Upper lobe of left lung (tissue), 6 donors: Measurements from ENCODE around the gene ZNF385B. TPM values are rescaled to one million over a fixed set of nuclear protein-coding genes. Genes with fewer than 3 reads are reported as not detected.

Source experiments
- ATAC-seq, 2 donors: fragments of 200-7000 bp; cut with Tn5 transposase; one replicate each; pipeline ENCODE4 v1.9.1; 2022; ENCODE audit warnings: mild to moderate bottlenecking in 2 of 2, moderate library complexity in 2 of 2; ENCODE audit not compliant: low FRiP score in 2 of 2
- DNase-seq, 2 donors: peaks; one replicate each; pipeline ENCODE4 v3.0.0-alpha.2; 2019 to 2020
- H3K27ac ChIP-seq, 4 donors: fragments of 200-600 bp; sonication (generic); one replicate each; pipeline ENCODE4 v1.5.1; 2016 to 2019
- H3K27me3 ChIP-seq, 4 donors: fragments of 200-600 bp; sonication (generic); one replicate each; pipeline ENCODE4 v1.5.1; 2017 to 2019
- H3K36me3 ChIP-seq, 4 donors: fragments of 200-600 bp; sonication (generic); one replicate each; pipeline ENCODE4 v1.5.1; 2016 to 2019
- H3K4me1 ChIP-seq, 4 donors: fragments of 200-600 bp; sonication (generic); one replicate each; pipeline ENCODE4 v1.5.1; 2018 to 2019
- H3K4me3 ChIP-seq, 4 donors: fragments of 200-600 bp; sonication (generic); one replicate each; pipeline ENCODE4 v1.5.1; 2017 to 2019; ENCODE audit warnings: mild to moderate bottlenecking in 2 of 4, moderate library complexity in 1 of 4
- H3K9me3 ChIP-seq, 4 donors: fragments of 200-600 bp; sonication (generic); one replicate each; pipeline ENCODE4 v1.5.1; 2018 to 2019
- CTCF ChIP-seq, 6 experiments: fragments of 450-650 bp in 4 of 6; fragments of 200-600 bp in 2 of 6; sonication (generic) in 2 of 6; IDR thresholded peaks; one replicate each; pipeline ENCODE4 v1.5.1; 2016 to 2019; ENCODE audit warnings: antibody characterized with exemption in 6 of 6
- EP300 ChIP-seq, 4 donors: sonication (generic); formaldehyde crosslinking; IDR thresholded peaks; one replicate each; pipeline ENCODE4 v1.5.1; 2017; ENCODE audit warnings: antibody characterized with exemption in 4 of 4, control low read depth in 2 of 4
- POLR2A ChIP-seq, 4 donors: fragments of 450-650 bp; IDR thresholded peaks; one replicate each; pipeline ENCODE4 v1.5.1; 2016 to 2017; ENCODE audit warnings: antibody characterized with exemption in 4 of 4, mild to moderate bottlenecking in 2 of 4
- POLR2AphosphoS5 ChIP-seq, 2 donors: sonication (generic); formaldehyde crosslinking; IDR thresholded peaks; one replicate each; pipeline ENCODE4 v1.5.1; 2017; ENCODE audit warnings: antibody characterized with exemption in 2 of 2
- WGBS, 2 donors: methylation state at CpG; one replicate each; pipeline ENCODE4 v1.1.5; 2017 to 2018; 5-methylcytosine and 5-hydroxymethylcytosine counted together
- total RNA-seq, 6 donors: library from RNA; depleted of rRNA in 4 of 6; stranded (reverse); fragments of >200 nt in 4 of 6; gene quantifications; one replicate each; pipeline versions ENCODE4 v1.1.0 to v1.2.1, GENCODE V29; 2016 to 2021
- donor health status: DM: no; HTN: no; CAD: no; lungs with moderate emphysema.
- donor health status: DM: no; HTN: yes; CAD: no; lungs with severe emphysema.

Gene ZNF385B
- total RNA-seq, 6 donors from 2014 or later = 22.1 to 93.5 (median 40.2) TPM

DNA sequence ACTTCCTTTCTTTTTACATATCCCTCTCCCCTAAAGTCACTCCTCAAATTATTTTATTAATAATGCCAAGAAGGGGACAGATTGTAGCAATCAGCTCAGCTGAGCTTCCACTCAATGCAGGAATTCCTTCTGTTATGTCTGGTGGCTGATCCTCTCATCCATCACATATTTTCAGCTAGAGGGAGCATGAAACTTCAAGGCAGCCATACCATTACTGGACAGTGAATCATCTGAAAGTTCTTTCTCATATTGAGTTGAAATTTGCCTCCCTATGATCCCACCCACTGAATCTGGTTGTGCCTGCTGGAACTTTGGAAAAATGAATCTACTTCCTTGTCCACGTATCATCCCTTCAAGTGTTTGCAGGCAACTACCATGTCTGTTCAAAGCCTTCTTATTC lies 11.2 kb downstream of the ZNF385B start:
- Histone ChIP-seq H3K4me3 (no peak overlapping the region), H3K27me3 (no peaks in the 10 kb centered on the region), H3K9me3 (no peaks in the 10 kb centered on the region), H3K4me1 (no peaks in the 10 kb centered on the region), H3K27ac (no peak overlapping the region), H3K36me3 (no peaks in the 10 kb centered on the region)
- ATAC-seq (no peak), DNase-seq (no peak)
- WGBS, 2 donors = 80 to 86% methylated on average over 1 of the region's 1 CpG
- no peak for TF ChIP-seq CTCF (IDR thresholded peaks at IDR 0.05)
- no peak for TF ChIP-seq POLR2AphosphoS5 (IDR thresholded peaks at IDR 0.05)

GRCh38 chr2:179849719-179850118 lies 11.7 kb downstream of the ZNF385B start:
- Histone ChIP-seq H3K36me3 (no peaks in the 10 kb centered on the region), H3K4me3 (no peak overlapping the region), H3K9me3 (no peaks in the 10 kb centered on the region), H3K27ac (no peak overlapping the region), H3K27me3 (no peaks in the 10 kb centered on the region), H3K4me1 (no peaks in the 10 kb centered on the region)
- TF ChIP-seq CTCF (IDR thresholded peaks at IDR 0.05) (no peak), POLR2AphosphoS5 (IDR thresholded peaks at IDR 0.05) (no peak), POLR2A (IDR thresholded peaks at IDR 0.05) (no peak), EP300 (IDR thresholded peaks at IDR 0.05) (no peak)
- no peak for ATAC-seq
- no peak for DNase-seq

- no peak overlapping the region for H3K4me3 ChIP-seq
- H3K27ac ChIP-seq = no peak overlapping the region
- H3K9me3 ChIP-seq = no peaks in the 10 kb centered on the region
- no peaks in the 10 kb centered on the region for H3K4me1 ChIP-seq
- DNase-seq = no peak
- TF ChIP-seq EP300 (IDR thresholded peaks at IDR 0.05) (no peak), POLR2A (IDR thresholded peaks at IDR 0.05) (no peak), POLR2AphosphoS5 (IDR thresholded peaks at IDR 0.05) (no peak), CTCF (IDR thresholded peaks at IDR 0.05) (no peak)
- no peak for ATAC-seq
- no peaks in the 10 kb centered on the region for H3K36me3 ChIP-seq
- H3K27me3 ChIP-seq = no peaks in the 10 kb centered on the region
These were observed 17.9 kb downstream of the ZNF385B start for GRCh38 chr2:179843541-179843940.

DNA sequence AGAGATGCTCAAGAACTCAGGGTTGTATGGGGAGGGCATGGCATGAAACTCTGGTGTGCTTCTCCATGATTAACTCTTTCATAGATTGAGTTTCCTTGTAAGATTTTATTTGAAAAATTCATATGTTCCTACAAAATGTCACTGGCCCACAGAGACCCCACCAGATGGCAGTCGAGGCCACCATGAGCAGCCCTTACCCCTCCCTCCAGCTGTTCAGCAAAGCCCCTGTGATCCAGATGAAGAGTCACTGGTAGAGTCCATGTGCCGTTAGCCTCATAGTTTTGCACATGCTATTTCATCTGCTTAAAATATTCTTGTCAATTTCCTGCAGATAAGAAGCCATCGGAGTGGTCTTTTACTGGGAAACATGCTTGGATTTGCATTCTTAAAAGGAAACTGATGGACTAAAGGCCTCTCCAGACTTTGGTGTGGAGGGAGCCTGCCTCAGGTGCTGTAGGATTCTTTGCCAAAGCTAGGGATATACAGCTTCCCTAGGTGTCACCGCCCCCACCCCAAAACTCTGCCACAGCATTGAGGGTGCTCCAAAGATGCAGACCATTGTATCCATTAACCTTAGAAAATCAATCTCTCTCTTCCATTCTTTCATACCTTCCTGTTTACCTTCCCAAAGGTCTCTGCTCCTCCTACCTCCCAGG lies 18.8 kb downstream of the ZNF385B start:
- Histone ChIP-seq H3K36me3 (no peaks in the 10 kb centered on the region), H3K4me3 (no peak overlapping the region), H3K27ac (no peak overlapping the region), H3K4me1 (no peaks in the 10 kb centered on the region), H3K9me3 (no peaks in the 10 kb centered on the region), H3K27me3 (no peaks in the 10 kb centered on the region)
- ATAC-seq (peak in 1 of 2 donors; percentile 41), DNase-seq (no peak)
- 43 to 59% methylated on average over 4 of the region's 4 CpGs for whole genome bisulfite sequencing, 2 donors
- TF ChIP-seq EP300 (IDR thresholded peaks at IDR 0.05) (no peak), CTCF (IDR thresholded peaks at IDR 0.05) (no peak), POLR2A (IDR thresholded peaks at IDR 0.05) (no peak), POLR2AphosphoS5 (IDR thresholded peaks at IDR 0.05) (no peak)

- TF ChIP-seq POLR2AphosphoS5 (IDR thresholded peaks at IDR 0.05) = no peak
- TF ChIP-seq POLR2A (IDR thresholded peaks at IDR 0.05) = no peak
- no peak for TF ChIP-seq EP300 (IDR thresholded peaks at IDR 0.05)
- TF ChIP-seq CTCF (IDR thresholded peaks at IDR 0.05) = no peak
- 77 to 84% methylated on average over 1 of the region's 1 CpG for WGBS, 2 donors
- Histone ChIP-seq H3K27me3 (no peaks in the 10 kb centered on the region), H3K9me3 (no peaks in the 10 kb centered on the region), H3K36me3 (no peaks in the 10 kb centered on the region), H3K27ac (no peak overlapping the region), H3K4me1 (no peaks in the 10 kb centered on the region), H3K4me3 (no peak overlapping the region)
- ATAC-seq (no peak), DNase-seq (no peak)
These were observed 20.6 kb downstream of the ZNF385B start for GRCh38 chr2:179840840-179841239.
